SK-MEL-5 (cell line): ENCODE results near the gene AXIN2. TPM values are rescaled to one million over a fixed set of nuclear protein-coding genes. Genes with fewer than 3 reads are reported as not detected.

ENCODE experiments used
- DNase-seq: peaks from one replicate; pipeline ENCODE4 v3.0.0-alpha.2; 2016; ENCODE audit warnings: low read depth, low spot score
- in situ Hi-C: cut with HindIII; loops from 2 replicates; pipeline ENCODE4 v1.10.0; 2016; ENCODE audit warnings: low sequenced_read_pairs, high pct_unique_total_duplicates, low pct_unique_long_range_greater_than_20kb
- total RNA-seq: library from RNA; depleted of rRNA; stranded (reverse); fragments of >200 nt; shearing (Covaris generic); gene quantifications from 2 replicates; pipeline ENCODE4 v1.2.3, GENCODE V29; 2014

Gene AXIN2
- total RNA-seq, 1 experiment from 2014 or later, result 2.0 TPM

GRCh38 chr17:65558683-65559460 is 2.6 kb downstream of the AXIN2 start:
- in situ Hi-C loops, result no loop called here

GRCh38 chr17:65558311-65558682 is 3.2 kb downstream of the AXIN2 start:
- DNase-seq, result no peak
- in situ Hi-C loops, result no loop called here

More at GRCh38 chr17:65558683-65559460, 2.6 kb downstream of the AXIN2 start:
- DNase-seq, result no peak

GRCh38 chr17:65557349-65558310 is 3.8 kb downstream of the AXIN2 start:
- no peak for DNase-seq
- in situ Hi-C loops, result no loop called here

- in situ Hi-C loops, result no loop called here
- DNase-seq, result no peak
Observed at GRCh38 chr17:65556910-65557348, 4.5 kb downstream of the AXIN2 start.

GRCh38 chr17:65556014-65556909 is 5.2 kb downstream of the AXIN2 start:
- in situ Hi-C loops, result no loop called here

GRCh38 chr17:65554553-65555223 is 6.8 kb downstream of the AXIN2 start:
- in situ Hi-C loops, result no loop called here
- DNase-seq, result no peak

More at GRCh38 chr17:65556014-65556909, 5.2 kb downstream of the AXIN2 start:
- DNase-seq, result peak; percentile 87

- in situ Hi-C loops, result no loop called here
- DNase-seq, result no peak
Observed at GRCh38 chr17:65553646-65554552, 7.5 kb downstream of the AXIN2 start.

- in situ Hi-C loops, result no loop called here
Observed at GRCh38 chr17:65553009-65553645, 8.3 kb downstream of the AXIN2 start.

GRCh38 chr17:65552214-65552613 is 9.2 kb downstream of the AXIN2 start:
- no peak for DNase-seq
- in situ Hi-C loops, result no loop called here

More at GRCh38 chr17:65553009-65553645, 8.3 kb downstream of the AXIN2 start:
- no peak for DNase-seq

GRCh38 chr17:65551267-65552040 is 10.0 kb downstream of the AXIN2 start:
- DNase-seq, result no peak
- in situ Hi-C loops, result no loop called here

GRCh38 chr17:65550758-65551157 is 10.7 kb downstream of the AXIN2 start:
- in situ Hi-C loops, result no loop called here
- DNase-seq, result no peak

- in situ Hi-C loops, result no loop called here
- DNase-seq, result no peak
Observed at GRCh38 chr17:65550075-65550662, 11.3 kb downstream of the AXIN2 start.

GRCh38 chr17:65548269-65548969 is 13.0 kb downstream of the AXIN2 start:
- in situ Hi-C loops, result no loop called here
- DNase-seq, result no peak

GRCh38 chr17:65547253-65547670 is 14.2 kb downstream of the AXIN2 start:
- in situ Hi-C loops, result no loop called here
- no peak for DNase-seq
